GM23248 (cell line): ENCODE data around the gene IQUB.

Source experiments
- EZH2 ChIP-seq: fragments of 200-600 bp; sonication (generic); IDR thresholded peaks from 2 replicates; pipeline ENCODE4 v1.6.1; 2018; ENCODE audit warnings: antibody characterized with exemption, mild to moderate bottlenecking; ENCODE audit not compliant: insufficient read depth, poor library complexity, severe bottlenecking
- EZH2phosphoT487 ChIP-seq: fragments of 200-600 bp; sonication (generic); IDR thresholded peaks from 2 replicates; pipeline ENCODE4 v1.6.1; 2018; ENCODE audit warnings: antibody characterized with exemption, moderate library complexity, mild to moderate bottlenecking, low read depth; ENCODE audit not compliant: insufficient read depth

- TF ChIP-seq EZH2, result no peak
- TF ChIP-seq EZH2phosphoT487, result no peak
These were observed 24.0 kb upstream of the IQUB start for GRCh38 chr7:123558289-123558874.
